ENCODE data around the gene AGMO. TPM values are rescaled to one million over a fixed set of nuclear protein-coding genes. Genes with fewer than 3 reads are reported as not detected.

The AGMO gene
- polyA plus RNA-seq, 4 donors, result 2.5 to 23.0 (median 9.9) TPM

GRCh38 chr7:15476531-15476918 is 85.3 kb downstream of the AGMO start:
- DNase-seq, result no peak
- whole genome bisulfite sequencing, 3 donors, result 64 to 83% (median 71%) methylated on average over 3 of the region's 3 CpGs
- H3K27me3 ChIP-seq (ENCODE audit: control insufficient read depth in 3 of 3, insufficient read depth in 3 of 3, low read length in 3 of 3), result no peaks in the 10 kb centered on the region
- no peaks in the 10 kb centered on the region for H3K4me1 ChIP-seq (ENCODE audit: control insufficient read depth in 3 of 3, insufficient read depth in 2 of 3, low read depth in 1 of 3, low read length in 2 of 3)
- H3K9me3 ChIP-seq (ENCODE audit: control insufficient read depth in 2 of 2, insufficient read depth in 1 of 2, low read depth in 1 of 2, low read length in 1 of 2), result no peaks in the 10 kb centered on the region
- no peaks in the 10 kb centered on the region for H3K36me3 ChIP-seq (ENCODE audit: control insufficient read depth in 3 of 3, insufficient read depth in 2 of 3, low read depth in 1 of 3, low read length in 3 of 3)
- no peak for FAIRE-seq
- no peak overlapping the region for H3K4me3 ChIP-seq (ENCODE audit: low read depth in 1 of 3, low read length in 3 of 3)
- no peak overlapping the region for H3K27ac ChIP-seq (ENCODE audit: low read depth in 1 of 3, low read length in 2 of 3)

DNA sequence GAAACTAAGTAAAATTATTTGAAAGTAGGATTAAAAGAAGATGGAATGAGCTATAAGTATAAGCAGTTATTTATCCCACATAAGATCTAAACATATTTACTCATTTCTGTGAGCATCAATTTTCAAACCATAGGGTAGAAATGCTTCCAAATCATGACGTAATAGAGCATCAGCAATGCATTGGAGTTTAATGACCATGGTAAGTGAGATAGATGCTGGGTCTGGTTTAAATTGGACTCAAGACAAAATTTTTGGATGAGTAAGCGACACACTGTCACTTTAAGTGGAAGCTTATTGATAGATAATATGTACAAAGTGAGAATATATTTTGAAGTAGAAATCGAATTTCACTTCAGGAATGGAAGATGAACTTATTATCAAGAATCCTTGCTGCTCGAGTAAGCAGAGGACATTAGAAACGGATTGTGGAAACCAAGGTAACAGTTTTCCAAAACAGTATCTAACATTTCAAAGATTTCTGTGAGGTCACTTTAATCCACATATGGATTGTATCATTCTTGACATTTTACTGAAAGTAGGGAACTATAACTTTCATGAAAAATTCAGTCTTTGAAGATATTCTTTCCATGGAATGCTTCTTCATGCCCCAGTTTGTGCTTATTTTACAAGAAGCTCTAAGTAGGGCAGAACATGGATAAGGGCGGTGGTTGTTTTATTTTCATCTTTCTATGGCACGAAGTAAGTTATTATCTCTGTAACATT is 85.8 kb downstream of the AGMO start:
- H3K4me1 ChIP-seq (ENCODE audit: control insufficient read depth in 3 of 3, insufficient read depth in 2 of 3, low read depth in 1 of 3, low read length in 2 of 3), result no peaks in the 10 kb centered on the region
- WGBS, 3 donors, result 66 to 84% (median 72%) methylated on average over 7 of the region's 7 CpGs
- DNase-seq, result no peak
- no peak overlapping the region for H3K27ac ChIP-seq (ENCODE audit: low read depth in 1 of 3, low read length in 2 of 3)
- H3K4me3 ChIP-seq (ENCODE audit: low read depth in 1 of 3, low read length in 3 of 3), result no peak overlapping the region
- H3K36me3 ChIP-seq (ENCODE audit: control insufficient read depth in 3 of 3, insufficient read depth in 2 of 3, low read depth in 1 of 3, low read length in 3 of 3), result no peaks in the 10 kb centered on the region
- no peaks in the 10 kb centered on the region for H3K27me3 ChIP-seq (ENCODE audit: control insufficient read depth in 3 of 3, insufficient read depth in 3 of 3, low read length in 3 of 3)
- no peak for FAIRE-seq
- no peaks in the 10 kb centered on the region for H3K9me3 ChIP-seq (ENCODE audit: control insufficient read depth in 2 of 2, insufficient read depth in 1 of 2, low read depth in 1 of 2, low read length in 1 of 2)

- DNase-seq, result no peak
Measured at GRCh38 chr7:15471669-15471950, 90.2 kb downstream of the AGMO start.

GRCh38 chr7:15470825-15471668 is 90.8 kb downstream of the AGMO start:
- no peak for FAIRE-seq
- H3K27me3 ChIP-seq (ENCODE audit: control insufficient read depth in 3 of 3, insufficient read depth in 3 of 3, low read length in 3 of 3), result no peaks in the 10 kb centered on the region
- no peak overlapping the region for H3K4me3 ChIP-seq (ENCODE audit: low read depth in 1 of 3, low read length in 3 of 3)
- no peak for DNase-seq
- H3K9me3 ChIP-seq (ENCODE audit: control insufficient read depth in 2 of 2, insufficient read depth in 1 of 2, low read depth in 1 of 2, low read length in 1 of 2), result no peaks in the 10 kb centered on the region
- H3K36me3 ChIP-seq (ENCODE audit: control insufficient read depth in 3 of 3, insufficient read depth in 2 of 3, low read depth in 1 of 3, low read length in 3 of 3), result no peaks in the 10 kb centered on the region
- H3K27ac ChIP-seq (ENCODE audit: low read depth in 1 of 3, low read length in 2 of 3), result no peak overlapping the region
- WGBS, 3 donors, result 87 to 90% (median 88%) methylated on average over 1 of the region's 1 CpG
- H3K4me1 ChIP-seq (ENCODE audit: control insufficient read depth in 3 of 3, insufficient read depth in 2 of 3, low read depth in 1 of 3, low read length in 2 of 3), result no peaks in the 10 kb centered on the region

More at GRCh38 chr7:15471669-15471950, 90.2 kb downstream of the AGMO start:
- Histone ChIP-seq H3K27ac (ENCODE audit: low read depth in 1 of 3, low read length in 2 of 3) (no peak overlapping the region), H3K9me3 (ENCODE audit: control insufficient read depth in 2 of 2, insufficient read depth in 1 of 2, low read depth in 1 of 2, low read length in 1 of 2) (no peaks in the 10 kb centered on the region), H3K4me1 (ENCODE audit: control insufficient read depth in 3 of 3, insufficient read depth in 2 of 3, low read depth in 1 of 3, low read length in 2 of 3) (no peaks in the 10 kb centered on the region), H3K36me3 (ENCODE audit: control insufficient read depth in 3 of 3, insufficient read depth in 2 of 3, low read depth in 1 of 3, low read length in 3 of 3) (no peaks in the 10 kb centered on the region), H3K27me3 (ENCODE audit: control insufficient read depth in 3 of 3, insufficient read depth in 3 of 3, low read length in 3 of 3) (no peaks in the 10 kb centered on the region), H3K4me3 (ENCODE audit: low read depth in 1 of 3, low read length in 3 of 3) (no peak overlapping the region)
- FAIRE-seq, result no peak

DNA sequence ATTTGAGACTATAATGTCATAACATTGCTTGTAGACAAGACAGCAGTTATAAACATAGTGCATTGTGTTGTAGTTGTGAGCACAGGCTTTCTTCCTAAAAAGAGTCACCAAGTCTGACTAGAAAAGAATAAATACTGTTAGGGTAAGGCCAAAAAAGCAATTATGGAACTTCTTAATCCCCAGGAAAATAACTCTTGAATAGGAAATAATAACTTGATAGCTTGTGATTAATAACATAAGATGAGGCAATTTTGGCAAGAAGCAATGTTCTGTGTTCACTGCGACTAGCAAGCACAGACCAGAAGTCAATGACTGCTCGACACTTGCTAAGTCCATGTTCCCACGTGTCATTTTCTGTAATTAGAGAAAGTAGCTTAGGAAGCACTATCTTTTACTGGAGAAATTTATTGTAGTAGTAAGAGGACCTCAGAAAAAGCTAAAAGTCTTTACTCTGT is 97.1 kb downstream of the AGMO start:
- 54 to 81% (median 76%) methylated on average over 3 of the region's 3 CpGs for WGBS, 3 donors
- Histone ChIP-seq H3K9me3 (ENCODE audit: control insufficient read depth in 2 of 2, insufficient read depth in 1 of 2, low read depth in 1 of 2, low read length in 1 of 2) (no peaks in the 10 kb centered on the region), H3K27me3 (ENCODE audit: control insufficient read depth in 3 of 3, insufficient read depth in 3 of 3, low read length in 3 of 3) (no peaks in the 10 kb centered on the region), H3K4me3 (ENCODE audit: low read depth in 1 of 3, low read length in 3 of 3) (no peak overlapping the region), H3K4me1 (ENCODE audit: control insufficient read depth in 3 of 3, insufficient read depth in 2 of 3, low read depth in 1 of 3, low read length in 2 of 3) (no peaks in the 10 kb centered on the region), H3K27ac (ENCODE audit: low read depth in 1 of 3, low read length in 2 of 3) (no peak overlapping the region), H3K36me3 (ENCODE audit: control insufficient read depth in 3 of 3, insufficient read depth in 2 of 3, low read depth in 1 of 3, low read length in 3 of 3) (no peaks in the 10 kb centered on the region)
- FAIRE-seq (no peak), DNase-seq (no peak)

GRCh38 chr7:15463801-15464666 is 97.8 kb downstream of the AGMO start:
- whole genome bisulfite sequencing, 3 donors, result 62 to 85% (median 73%) methylated on average over 6 of the region's 6 CpGs
- no peak overlapping the region for H3K4me3 ChIP-seq (ENCODE audit: low read depth in 1 of 3, low read length in 3 of 3)
- H3K36me3 ChIP-seq (ENCODE audit: control insufficient read depth in 3 of 3, insufficient read depth in 2 of 3, low read depth in 1 of 3, low read length in 3 of 3), result no peaks in the 10 kb centered on the region
- H3K27ac ChIP-seq (ENCODE audit: low read depth in 1 of 3, low read length in 2 of 3), result no peak overlapping the region
- FAIRE-seq (no peak), DNase-seq (no peak)
- no peaks in the 10 kb centered on the region for H3K4me1 ChIP-seq (ENCODE audit: control insufficient read depth in 3 of 3, insufficient read depth in 2 of 3, low read depth in 1 of 3, low read length in 2 of 3)
- no peaks in the 10 kb centered on the region for H3K9me3 ChIP-seq (ENCODE audit: control insufficient read depth in 2 of 2, insufficient read depth in 1 of 2, low read depth in 1 of 2, low read length in 1 of 2)
- no peaks in the 10 kb centered on the region for H3K27me3 ChIP-seq (ENCODE audit: control insufficient read depth in 3 of 3, insufficient read depth in 3 of 3, low read length in 3 of 3)

DNA sequence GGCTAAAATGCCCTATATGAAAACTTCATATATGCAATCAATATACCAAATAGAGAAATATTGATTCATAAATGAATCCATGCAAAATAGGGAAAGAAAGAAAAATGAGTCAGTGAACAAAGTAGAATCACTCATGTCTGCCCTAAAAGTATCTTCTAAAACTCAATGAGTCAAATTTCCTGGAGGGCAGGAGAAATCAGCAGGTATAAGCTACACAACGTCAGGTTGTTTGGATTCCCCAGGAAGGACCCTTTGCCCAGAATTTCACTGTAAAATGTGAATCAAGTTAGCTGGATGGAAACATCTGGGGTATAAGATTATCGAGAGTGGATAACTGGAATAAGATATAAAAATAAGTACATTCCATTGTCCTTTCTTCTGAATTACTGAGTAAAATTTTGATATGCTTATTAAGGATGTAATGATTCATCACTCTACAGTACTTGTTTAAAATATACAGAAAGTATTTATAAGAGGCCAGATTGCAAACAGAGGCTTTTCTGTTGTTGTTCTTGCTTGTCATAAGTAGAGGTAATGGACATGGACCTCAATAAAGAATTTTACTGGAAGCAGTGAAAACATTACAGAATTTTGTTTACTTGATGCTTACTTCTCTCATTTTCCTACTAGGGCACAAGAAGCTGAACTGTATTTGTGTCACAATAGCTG is 99.0 kb downstream of the AGMO start:
- Histone ChIP-seq H3K36me3 (ENCODE audit: control insufficient read depth in 3 of 3, insufficient read depth in 2 of 3, low read depth in 1 of 3, low read length in 3 of 3) (no peaks in the 10 kb centered on the region), H3K27me3 (ENCODE audit: control insufficient read depth in 3 of 3, insufficient read depth in 3 of 3, low read length in 3 of 3) (no peaks in the 10 kb centered on the region), H3K9me3 (ENCODE audit: control insufficient read depth in 2 of 2, insufficient read depth in 1 of 2, low read depth in 1 of 2, low read length in 1 of 2) (no peaks in the 10 kb centered on the region), H3K27ac (ENCODE audit: low read depth in 1 of 3, low read length in 2 of 3) (no peak overlapping the region), H3K4me1 (ENCODE audit: control insufficient read depth in 3 of 3, insufficient read depth in 2 of 3, low read depth in 1 of 3, low read length in 2 of 3) (no peaks in the 10 kb centered on the region), H3K4me3 (ENCODE audit: low read depth in 1 of 3, low read length in 3 of 3) (no peak overlapping the region)
- no peak for FAIRE-seq
- 64 to 85% (median 73%) methylated on average over 2 of the region's 2 CpGs for WGBS, 3 donors
- DNase-seq, result no peak

DNA sequence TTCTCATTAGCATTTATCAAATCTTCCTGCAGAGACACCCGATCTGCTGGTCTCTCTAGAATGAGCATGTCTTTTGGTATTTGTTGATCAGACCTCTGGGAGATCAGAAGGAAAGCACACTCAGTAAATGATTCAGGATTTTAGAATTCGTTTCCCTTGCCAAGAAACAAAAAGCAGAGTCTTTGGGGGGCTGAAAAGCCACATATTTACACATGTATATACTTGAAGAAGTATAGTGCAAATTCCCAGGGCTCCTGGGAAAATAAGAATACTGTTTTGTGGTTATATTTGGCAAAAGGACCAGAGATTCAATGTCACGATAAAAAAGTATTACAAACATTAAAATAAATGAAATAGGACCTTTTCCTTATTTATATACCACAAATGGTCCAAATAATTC is 100.2 kb downstream of the AGMO start:
- DNase-seq, result no peak
- Histone ChIP-seq H3K9me3 (ENCODE audit: control insufficient read depth in 2 of 2, insufficient read depth in 1 of 2, low read depth in 1 of 2, low read length in 1 of 2) (no peaks in the 10 kb centered on the region), H3K27ac (ENCODE audit: low read depth in 1 of 3, low read length in 2 of 3) (no peak overlapping the region), H3K36me3 (ENCODE audit: control insufficient read depth in 3 of 3, insufficient read depth in 2 of 3, low read depth in 1 of 3, low read length in 3 of 3) (no peaks in the 10 kb centered on the region), H3K4me3 (ENCODE audit: low read depth in 1 of 3, low read length in 3 of 3) (no peak overlapping the region), H3K27me3 (ENCODE audit: control insufficient read depth in 3 of 3, insufficient read depth in 3 of 3, low read length in 3 of 3) (no peaks in the 10 kb centered on the region), H3K4me1 (ENCODE audit: control insufficient read depth in 3 of 3, insufficient read depth in 2 of 3, low read depth in 1 of 3, low read length in 2 of 3) (no peaks in the 10 kb centered on the region)
- FAIRE-seq, result no peak
- WGBS, 3 donors, result 43 to 54% (median 48%) methylated on average over 3 of the region's 3 CpGs

Measured in small intestine (tissue), 7 donors.